ENCODE results near the gene BRIP1.

BRIP1 gene

GRCh38 chr17:61846088-61846487 lies 17.2 kb downstream of the BRIP1 start:
- Histone ChIP-seq H3K79me2 (ENCODE audit: control insufficient read depth, insufficient read depth, low read length, poor library complexity) (no peaks in the 10 kb centered on the region), H3K14ac (ENCODE audit: low read length) (no peak overlapping the region), H2BK12ac (ENCODE audit: low read length) (no peak overlapping the region), H3K4me3 (ENCODE audit: low read depth, low read length) (no peak overlapping the region), H3K4me1 (ENCODE audit: control insufficient read depth in 1 of 2, insufficient read depth in 2 of 2, low read length in 2 of 2) (no peaks in the 10 kb centered on the region), H3K4ac (ENCODE audit: low read depth, low read length) (no peak overlapping the region), H3K9ac (ENCODE audit: low read length) (no peak overlapping the region), H3K4me2 (ENCODE audit: low read length) (no peak overlapping the region), H3K79me1 (ENCODE audit: low read length) (no peaks in the 10 kb centered on the region), H3K27me3 (ENCODE audit: insufficient read depth, low read length) (no peaks in the 10 kb centered on the region), H3K23ac (ENCODE audit: low read length) (no peak overlapping the region), H4K8ac (ENCODE audit: low read depth, low read length) (no peak overlapping the region), H2AFZ (ENCODE audit: insufficient read depth, low read length, poor library complexity) (no peak overlapping the region), H2AK5ac (ENCODE audit: low read length) (no peak overlapping the region), H3K18ac (ENCODE audit: low read length) (no peak overlapping the region), H4K12ac (ENCODE audit: low read depth, low read length) (no peak overlapping the region), H3K36me3 (ENCODE audit: control insufficient read depth in 1 of 2, insufficient read depth in 2 of 2, low read length in 2 of 2) (peaks cover 12 to 14% of the 10 kb centered on the region in 2 experiments), H4K91ac (ENCODE audit: low read depth, low read length) (no peak overlapping the region), H2BK120ac (ENCODE audit: insufficient read depth, low read length, poor library complexity) (no peak overlapping the region), H2BK5ac (ENCODE audit: low read depth, low read length, poor library complexity) (no peak overlapping the region), H3K27ac (ENCODE audit: low read depth, low read length) (no peak overlapping the region), H3K9me3 (ENCODE audit: insufficient read depth, low read depth, low read length) (no peaks in the 10 kb centered on the region)
- no peak for DNase-seq
- no CpG with 5 or more reads among the region's 8 CpGs for WGBS (ENCODE audit: extremely low coverage, insufficient coverage, insufficient read length)

- WGBS (ENCODE audit: extremely low coverage, insufficient coverage, insufficient read length) = no CpG with 5 or more reads among the region's 1 CpG
- Histone ChIP-seq H3K9ac (ENCODE audit: low read length) (no peak overlapping the region), H4K8ac (ENCODE audit: low read depth, low read length) (no peak overlapping the region)
Observed at GRCh38 chr17:61843435-61843834, 19.9 kb downstream of the BRIP1 start.

DNA sequence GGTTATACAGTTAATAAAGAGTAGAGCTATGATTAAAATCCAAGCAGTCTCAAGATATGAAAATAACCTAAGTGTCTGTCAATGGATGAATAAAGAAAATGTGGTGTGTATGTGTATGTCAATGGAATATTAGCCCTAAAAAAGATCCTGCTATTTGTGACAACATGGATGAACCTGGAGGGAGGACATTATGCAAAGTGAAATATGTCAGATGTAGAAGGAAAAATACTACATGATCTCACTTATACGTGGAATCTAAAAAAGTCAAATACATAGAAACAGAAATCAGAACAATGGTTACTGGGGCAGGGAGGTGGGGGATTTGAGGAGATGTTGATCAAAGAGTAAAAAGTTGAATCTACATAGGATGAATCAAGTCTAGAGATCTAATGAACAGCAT lies 20.4 kb downstream of the BRIP1 start:
- Histone ChIP-seq H4K12ac (ENCODE audit: low read depth, low read length) (no peak overlapping the region), H2BK5ac (ENCODE audit: low read depth, low read length, poor library complexity) (no peak overlapping the region), H3K14ac (ENCODE audit: low read length) (no peak overlapping the region), H3K27me3 (ENCODE audit: insufficient read depth, low read length) (no peaks in the 10 kb centered on the region), H3K23ac (ENCODE audit: low read length) (no peak overlapping the region), H2AK5ac (ENCODE audit: low read length) (no peak overlapping the region), H2BK120ac (ENCODE audit: insufficient read depth, low read length, poor library complexity) (no peak overlapping the region), H3K4ac (ENCODE audit: low read depth, low read length) (no peak overlapping the region), H3K4me3 (ENCODE audit: low read depth, low read length) (no peak overlapping the region), H2BK12ac (ENCODE audit: low read length) (no peak overlapping the region), H3K27ac (ENCODE audit: low read depth, low read length) (no peak overlapping the region), H3K4me1 (ENCODE audit: control insufficient read depth in 1 of 2, insufficient read depth in 2 of 2, low read length in 2 of 2) (no peaks in the 10 kb centered on the region), H3K9ac (ENCODE audit: low read length) (no peak overlapping the region), H3K9me3 (ENCODE audit: insufficient read depth, low read depth, low read length) (no peaks in the 10 kb centered on the region), H3K18ac (ENCODE audit: low read length) (no peak overlapping the region), H3K79me2 (ENCODE audit: control insufficient read depth, insufficient read depth, low read length, poor library complexity) (no peaks in the 10 kb centered on the region), H3K79me1 (ENCODE audit: low read length) (no peaks in the 10 kb centered on the region), H4K8ac (ENCODE audit: low read depth, low read length) (no peak overlapping the region), H4K91ac (ENCODE audit: low read depth, low read length) (no peak overlapping the region), H3K4me2 (ENCODE audit: low read length) (no peak overlapping the region), H2AFZ (ENCODE audit: insufficient read depth, low read length, poor library complexity) (no peak overlapping the region), H3K36me3 (ENCODE audit: control insufficient read depth in 1 of 2, insufficient read depth in 2 of 2, low read length in 2 of 2) (peaks cover 9 to 10% of the 10 kb centered on the region in 2 experiments)
- no peak for DNase-seq
- no CpG with 5 or more reads among the region's 1 CpG for WGBS (ENCODE audit: extremely low coverage, insufficient coverage, insufficient read length)

More at GRCh38 chr17:61843435-61843834, 19.9 kb downstream of the BRIP1 start:
- Histone ChIP-seq H2AK5ac (ENCODE audit: low read length) (no peak overlapping the region), H3K9me3 (ENCODE audit: insufficient read depth, low read depth, low read length) (no peaks in the 10 kb centered on the region), H3K14ac (ENCODE audit: low read length) (no peak overlapping the region), H3K79me1 (ENCODE audit: low read length) (no peaks in the 10 kb centered on the region), H2AFZ (ENCODE audit: insufficient read depth, low read length, poor library complexity) (no peak overlapping the region), H3K79me2 (ENCODE audit: control insufficient read depth, insufficient read depth, low read length, poor library complexity) (no peaks in the 10 kb centered on the region), H3K36me3 (ENCODE audit: control insufficient read depth in 1 of 2, insufficient read depth in 2 of 2, low read length in 2 of 2) (peaks cover 9 to 12% of the 10 kb centered on the region in 2 experiments), H3K4me1 (ENCODE audit: control insufficient read depth in 1 of 2, insufficient read depth in 2 of 2, low read length in 2 of 2) (no peaks in the 10 kb centered on the region), H2BK5ac (ENCODE audit: low read depth, low read length, poor library complexity) (no peak overlapping the region), H3K4me3 (ENCODE audit: low read depth, low read length) (no peak overlapping the region), H2BK120ac (ENCODE audit: insufficient read depth, low read length, poor library complexity) (no peak overlapping the region), H3K23ac (ENCODE audit: low read length) (no peak overlapping the region), H3K27me3 (ENCODE audit: insufficient read depth, low read length) (no peaks in the 10 kb centered on the region), H3K4ac (ENCODE audit: low read depth, low read length) (no peak overlapping the region), H3K18ac (ENCODE audit: low read length) (no peak overlapping the region), H2BK12ac (ENCODE audit: low read length) (no peak overlapping the region), H4K12ac (ENCODE audit: low read depth, low read length) (no peak overlapping the region), H3K4me2 (ENCODE audit: low read length) (no peak overlapping the region), H4K91ac (ENCODE audit: low read depth, low read length) (no peak overlapping the region), H3K27ac (ENCODE audit: low read depth, low read length) (no peak overlapping the region)
- DNase-seq = no peak

DNA sequence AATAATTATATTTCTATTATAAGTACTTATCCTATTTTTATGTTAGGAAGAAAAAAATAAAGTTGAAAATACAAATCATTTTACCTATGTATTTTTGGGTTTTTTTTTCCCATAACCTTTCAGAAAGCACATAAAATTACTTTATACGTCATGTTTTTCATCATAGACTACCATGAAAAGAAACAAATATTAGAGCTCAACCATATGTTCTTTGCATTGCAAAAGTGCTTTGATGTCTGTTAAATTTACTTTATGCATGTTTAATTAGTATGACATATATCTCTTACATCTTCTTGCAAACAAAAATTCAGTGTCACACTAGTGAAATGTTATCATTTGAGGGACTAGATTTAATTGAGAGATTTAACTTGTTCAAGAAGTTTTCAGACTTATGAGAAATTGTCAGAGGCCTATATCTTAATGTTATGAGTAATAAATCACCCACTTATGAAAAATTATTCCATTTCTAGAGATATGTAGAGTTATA lies 24.0 kb downstream of the BRIP1 start:
- Histone ChIP-seq H3K4ac (ENCODE audit: low read depth, low read length) (no peak overlapping the region), H3K36me3 (ENCODE audit: control insufficient read depth in 1 of 2, insufficient read depth in 2 of 2, low read length in 2 of 2) (peaks cover 3 to 7% of the 10 kb centered on the region in 2 experiments), H3K79me2 (ENCODE audit: control insufficient read depth, insufficient read depth, low read length, poor library complexity) (no peaks in the 10 kb centered on the region), H3K23ac (ENCODE audit: low read length) (no peak overlapping the region), H3K9me3 (ENCODE audit: insufficient read depth, low read depth, low read length) (no peaks in the 10 kb centered on the region), H3K14ac (ENCODE audit: low read length) (no peak overlapping the region), H2BK12ac (ENCODE audit: low read length) (no peak overlapping the region), H3K4me2 (ENCODE audit: low read length) (no peak overlapping the region), H2BK5ac (ENCODE audit: low read depth, low read length, poor library complexity) (no peak overlapping the region), H3K4me3 (ENCODE audit: low read depth, low read length) (no peak overlapping the region), H3K9ac (ENCODE audit: low read length) (no peak overlapping the region), H2AK5ac (ENCODE audit: low read length) (no peak overlapping the region), H3K27ac (ENCODE audit: low read depth, low read length) (no peak overlapping the region), H2AFZ (ENCODE audit: insufficient read depth, low read length, poor library complexity) (no peak overlapping the region), H4K91ac (ENCODE audit: low read depth, low read length) (no peak overlapping the region), H4K12ac (ENCODE audit: low read depth, low read length) (no peak overlapping the region), H3K18ac (ENCODE audit: low read length) (no peak overlapping the region), H3K79me1 (ENCODE audit: low read length) (no peaks in the 10 kb centered on the region), H3K27me3 (ENCODE audit: insufficient read depth, low read length) (no peaks in the 10 kb centered on the region), H2BK120ac (ENCODE audit: insufficient read depth, low read length, poor library complexity) (no peak overlapping the region), H4K8ac (ENCODE audit: low read depth, low read length) (no peak overlapping the region), H3K4me1 (ENCODE audit: control insufficient read depth in 1 of 2, insufficient read depth in 2 of 2, low read length in 2 of 2) (peaks cover 0 to 4% of the 10 kb centered on the region in 2 experiments)
- no CpG with 5 or more reads among the region's 1 CpG for WGBS (ENCODE audit: extremely low coverage, insufficient coverage, insufficient read length)
- no peak for DNase-seq
